Activated T-helper 2 cell treated with anti-CD3 and anti-CD28 coated beads, Interferon-gamma antibody, Interleukin-2, Interleukin-4, amounts not matched to agents 10 μg/mL and 5 μg/mL and 100 μg/mL, durations not matched to agents 14 hours and 24 hours and 36 hours (primary cell): ENCODE results near the gene IFT122. TPM values are rescaled to one million over a fixed set of nuclear protein-coding genes. Genes with fewer than 3 reads are reported as not detected.

ENCODE experiments used
- total RNA-seq: library from RNA; stranded (reverse); gene quantifications from 2 replicates; pipeline ENCODE4 v1.2.3, GENCODE V29; 2022

The IFT122 gene
- total RNA-seq, 1 donor from 2014 or later: 15.7 TPM

Other genes with a start within 250 kb of the IFT122 start
- gene COPG1, start 190.6 kb upstream of the IFT122 start, total RNA-seq: 182 and 187 TPM in 2 replicates
- 63.6 and 70.7 TPM in 2 replicates for gene HMCES, start 161.4 kb upstream of the IFT122 start, total RNA-seq
- gene EFCAB12, start 11.6 kb upstream of the IFT122 start, total RNA-seq: 0.25 and 0.48 TPM in 2 replicates
- 41.9 and 45.9 TPM in 2 replicates for gene MBD4, start 276 bp upstream of the IFT122 start, total RNA-seq
- gene RHO, start 88.4 kb downstream of the IFT122 start, total RNA-seq: not detected in 2 replicates
- gene H1-8, start 103.0 kb downstream of the IFT122 start, total RNA-seq: not detected in 2 replicates
- 1.3 and 2.7 TPM in 2 replicates for gene PLXND1, start 166.5 kb downstream of the IFT122 start, total RNA-seq